Loucy (cell line): ENCODE measurements around the gene ELOA.

Experiments used
- EZH2phosphoT487 ChIP-seq: fragments of 200-600 bp; IDR thresholded peaks from 2 replicates; pipeline ENCODE4 v1.6.1; 2018; ENCODE audit warnings: antibody characterized with exemption, mild to moderate bottlenecking, moderate library complexity, borderline replicate concordance
- TF ChIP-seq, protein P1 (sequence below): fragments of 200-600 bp; sonication (generic); conservative IDR thresholded peaks from 2 replicates; pipeline ENCODE4 v1.5.1; 2014; ENCODE audit warnings: mild to moderate bottlenecking, antibody characterized with exemption, low read length

DNA sequence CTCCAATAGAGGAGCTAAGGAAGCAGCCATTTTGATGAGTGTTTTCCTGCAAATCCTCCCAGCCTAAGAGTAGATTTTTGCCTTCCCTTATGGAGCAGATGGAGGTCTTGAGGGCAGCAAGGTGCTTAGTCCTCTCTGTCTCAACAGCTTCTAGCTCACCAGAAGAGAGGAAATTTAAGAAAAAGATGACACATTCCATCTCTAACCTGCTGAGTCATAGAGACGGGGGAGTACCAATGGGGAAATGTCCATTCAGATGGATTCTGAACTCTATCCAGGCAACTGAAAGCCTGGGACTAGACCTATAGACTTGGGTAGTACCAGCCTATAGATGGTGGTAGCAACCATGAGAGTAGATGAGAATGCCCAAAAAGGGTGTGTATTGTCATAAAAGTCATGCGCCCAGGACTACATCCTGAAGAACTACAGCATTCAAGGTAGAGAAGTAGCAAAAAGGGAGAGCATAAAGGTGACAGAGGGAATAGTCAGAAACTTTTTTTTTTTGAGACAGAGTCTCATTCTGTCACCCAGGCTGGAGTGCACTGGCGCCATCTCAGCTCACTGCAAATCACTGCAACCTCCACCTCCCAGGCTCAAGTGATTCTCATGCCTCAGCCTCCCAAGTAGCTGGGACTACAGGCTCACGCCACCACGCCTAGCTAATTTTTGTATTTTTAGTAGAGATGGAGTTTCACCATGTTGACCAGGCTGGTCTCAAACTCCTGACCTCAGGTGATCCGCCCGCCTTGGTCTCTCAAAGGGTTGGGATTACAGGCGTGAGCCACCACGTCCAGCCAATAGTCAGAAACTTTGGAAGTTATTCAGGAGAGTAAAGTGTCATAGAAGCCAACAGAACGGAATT, 10.7 kb upstream of the ELOA start:
- TF ChIP-seq, protein P1, sequence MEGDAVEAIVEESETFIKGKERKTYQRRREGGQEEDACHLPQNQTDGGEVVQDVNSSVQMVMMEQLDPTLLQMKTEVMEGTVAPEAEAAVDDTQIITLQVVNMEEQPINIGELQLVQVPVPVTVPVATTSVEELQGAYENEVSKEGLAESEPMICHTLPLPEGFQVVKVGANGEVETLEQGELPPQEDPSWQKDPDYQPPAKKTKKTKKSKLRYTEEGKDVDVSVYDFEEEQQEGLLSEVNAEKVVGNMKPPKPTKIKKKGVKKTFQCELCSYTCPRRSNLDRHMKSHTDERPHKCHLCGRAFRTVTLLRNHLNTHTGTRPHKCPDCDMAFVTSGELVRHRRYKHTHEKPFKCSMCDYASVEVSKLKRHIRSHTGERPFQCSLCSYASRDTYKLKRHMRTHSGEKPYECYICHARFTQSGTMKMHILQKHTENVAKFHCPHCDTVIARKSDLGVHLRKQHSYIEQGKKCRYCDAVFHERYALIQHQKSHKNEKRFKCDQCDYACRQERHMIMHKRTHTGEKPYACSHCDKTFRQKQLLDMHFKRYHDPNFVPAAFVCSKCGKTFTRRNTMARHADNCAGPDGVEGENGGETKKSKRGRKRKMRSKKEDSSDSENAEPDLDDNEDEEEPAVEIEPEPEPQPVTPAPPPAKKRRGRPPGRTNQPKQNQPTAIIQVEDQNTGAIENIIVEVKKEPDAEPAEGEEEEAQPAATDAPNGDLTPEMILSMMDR, result no peak
- no peak for TF ChIP-seq EZH2phosphoT487
